Measurements from ENCODE around the gene FAP.

The FAP gene

GRCh38 chr2:162243715-162244114, 470 bp upstream of the FAP start:
- in situ Hi-C loops (cut with MboI; ENCODE audit: low sequenced_read_pairs), result no loop called here

- in situ Hi-C loops (cut with MboI; ENCODE audit: low sequenced_read_pairs), result no loop called here
Observed at GRCh38 chr2:162242586-162243280, 512 bp downstream of the FAP start.

- in situ Hi-C loops (cut with MboI; ENCODE audit: low sequenced_read_pairs), result no loop called here
Observed at GRCh38 chr2:162241571-162241970, 1.7 kb downstream of the FAP start.

GRCh38 chr2:162234620-162235462, 8.4 kb downstream of the FAP start:
- in situ Hi-C loops (cut with MboI; ENCODE audit: low sequenced_read_pairs), result no loop called here

GRCh38 chr2:162233197-162233596, 10.0 kb downstream of the FAP start:
- in situ Hi-C loops (cut with MboI; ENCODE audit: low sequenced_read_pairs), result no loop called here

GRCh38 chr2:162232671-162233070, 10.6 kb downstream of the FAP start:
- in situ Hi-C loops (cut with MboI; ENCODE audit: low sequenced_read_pairs), result no loop called here

GRCh38 chr2:162232027-162232426, 11.2 kb downstream of the FAP start:
- in situ Hi-C loops (cut with MboI; ENCODE audit: low sequenced_read_pairs), result no loop called here

GRCh38 chr2:162230761-162231160, 12.5 kb downstream of the FAP start:
- in situ Hi-C loops (cut with MboI; ENCODE audit: low sequenced_read_pairs), result no loop called here

GRCh38 chr2:162226836-162227235, 16.4 kb downstream of the FAP start:
- in situ Hi-C loops (cut with MboI; ENCODE audit: low sequenced_read_pairs), result no loop called here

GRCh38 chr2:162221064-162221463, 22.2 kb downstream of the FAP start:
- in situ Hi-C loops (cut with MboI; ENCODE audit: low sequenced_read_pairs), result no loop called here

- in situ Hi-C loops (cut with MboI; ENCODE audit: low sequenced_read_pairs), result no loop called here
Observed at GRCh38 chr2:162220368-162220767, 22.9 kb downstream of the FAP start.

- in situ Hi-C loops (cut with MboI; ENCODE audit: low sequenced_read_pairs), result no loop called here
Observed at GRCh38 chr2:162219426-162219825, 23.8 kb downstream of the FAP start.

GRCh38 chr2:162217598-162217997, 25.6 kb downstream of the FAP start:
- in situ Hi-C loops (cut with MboI; ENCODE audit: low sequenced_read_pairs), result no loop called here

- in situ Hi-C loops (cut with MboI; ENCODE audit: low sequenced_read_pairs), result no loop called here
Observed at GRCh38 chr2:162215162-162215561, 28.1 kb downstream of the FAP start.

- in situ Hi-C loops (cut with MboI; ENCODE audit: low sequenced_read_pairs), result no loop called here
Observed at GRCh38 chr2:162212366-162212765, 30.9 kb downstream of the FAP start.

- in situ Hi-C loops (cut with MboI; ENCODE audit: low sequenced_read_pairs), result no loop called here
Observed at GRCh38 chr2:162211732-162212131, 31.5 kb downstream of the FAP start.

- in situ Hi-C loops (cut with MboI; ENCODE audit: low sequenced_read_pairs), result no loop called here
Observed at GRCh38 chr2:162210385-162210784, 32.9 kb downstream of the FAP start.

GRCh38 chr2:162202203-162202602, 41.0 kb downstream of the FAP start:
- in situ Hi-C loops (cut with MboI; ENCODE audit: low sequenced_read_pairs), result no loop called here

GRCh38 chr2:162200636-162201035, 42.6 kb downstream of the FAP start:
- in situ Hi-C loops (cut with MboI; ENCODE audit: low sequenced_read_pairs), result no loop called here

GRCh38 chr2:162199913-162200312, 43.3 kb downstream of the FAP start:
- in situ Hi-C loops (cut with MboI; ENCODE audit: low sequenced_read_pairs), result no loop called here

- in situ Hi-C loops (cut with MboI; ENCODE audit: low sequenced_read_pairs), result no loop called here
Observed at GRCh38 chr2:162198239-162198638, 45.0 kb downstream of the FAP start.

GRCh38 chr2:162197069-162197825, 46.0 kb downstream of the FAP start:
- in situ Hi-C loops (cut with MboI; ENCODE audit: low sequenced_read_pairs), result no loop called here

Data from HL-60/S4 treated with retinoic acid at 250 ng/mL for 4 days and 3 days (cell line).